ENCODE measurements around the gene DLG2.

Gene DLG2

GRCh38 chr11:84014539-84014938, 1612.6 kb downstream of the DLG2 start:
- no peak for DNase-seq (ENCODE audit: low read depth in 2 of 2)

GRCh38 chr11:84012171-84012826, 1614.8 kb downstream of the DLG2 start:
- DNase-seq (ENCODE audit: low read depth in 2 of 2) = no peak

GRCh38 chr11:84003181-84003580, 1624.0 kb downstream of the DLG2 start:
- DNase-seq (ENCODE audit: low read depth in 2 of 2) = no peak

- DNase-seq (ENCODE audit: low read depth in 2 of 2) = no peak
These were observed 1628.2 kb downstream of the DLG2 start for GRCh38 chr11:83998921-83999320.

GRCh38 chr11:83990160-83990733, 1636.9 kb downstream of the DLG2 start:
- no peak for DNase-seq (ENCODE audit: low read depth in 2 of 2)

GRCh38 chr11:83982825-83983224, 1644.3 kb downstream of the DLG2 start:
- DNase-seq (ENCODE audit: low read depth in 2 of 2) = no peak

- no peak for DNase-seq (ENCODE audit: low read depth in 2 of 2)
These were observed 1647.6 kb downstream of the DLG2 start for GRCh38 chr11:83979593-83979992.

- no peak for DNase-seq (ENCODE audit: low read depth in 2 of 2)
These were observed 1648.2 kb downstream of the DLG2 start for GRCh38 chr11:83978942-83979341.

GRCh38 chr11:83976086-83976485, 1651.1 kb downstream of the DLG2 start:
- DNase-seq (ENCODE audit: low read depth in 2 of 2) = no peak

GRCh38 chr11:83972536-83972935, 1654.6 kb downstream of the DLG2 start:
- DNase-seq (ENCODE audit: low read depth in 2 of 2) = no peak

- no peak for DNase-seq (ENCODE audit: low read depth in 2 of 2)
These were observed 1656.1 kb downstream of the DLG2 start for GRCh38 chr11:83971063-83971462.

GRCh38 chr11:83970061-83970671, 1657.0 kb downstream of the DLG2 start:
- DNase-seq (ENCODE audit: low read depth in 2 of 2) = no peak

- DNase-seq (ENCODE audit: low read depth in 2 of 2) = no peak
These were observed 1669.9 kb downstream of the DLG2 start for GRCh38 chr11:83957038-83957900.

- no peak for DNase-seq (ENCODE audit: low read depth in 2 of 2)
These were observed 1670.9 kb downstream of the DLG2 start for GRCh38 chr11:83956119-83956697.

- DNase-seq (ENCODE audit: low read depth in 2 of 2) = no peak
These were observed 1672.4 kb downstream of the DLG2 start for GRCh38 chr11:83954780-83955179.

GRCh38 chr11:83951521-83951920, 1675.6 kb downstream of the DLG2 start:
- no peak for DNase-seq (ENCODE audit: low read depth in 2 of 2)

- no peak for DNase-seq (ENCODE audit: low read depth in 2 of 2)
These were observed 1678.9 kb downstream of the DLG2 start for GRCh38 chr11:83948200-83948599.

GRCh38 chr11:83945976-83946375, 1681.2 kb downstream of the DLG2 start:
- no peak for DNase-seq (ENCODE audit: low read depth in 2 of 2)

- no peak for DNase-seq (ENCODE audit: low read depth in 2 of 2)
These were observed 1686.1 kb downstream of the DLG2 start for GRCh38 chr11:83941050-83941449.

- no peak for DNase-seq (ENCODE audit: low read depth in 2 of 2)
These were observed 1689.0 kb downstream of the DLG2 start for GRCh38 chr11:83938148-83938547.

GRCh38 chr11:83933008-83933407, 1694.1 kb downstream of the DLG2 start:
- no peak for DNase-seq (ENCODE audit: low read depth in 2 of 2)

GRCh38 chr11:83927422-83927821, 1699.7 kb downstream of the DLG2 start:
- no peak for DNase-seq (ENCODE audit: low read depth in 2 of 2)
